Parathyroid adenoma (tissue), 2 donors: ENCODE results near the gene CR1.
"Not testable (repeated sequence)": the region's sequence is repeated elsewhere in the genome, so short reads cannot be mapped to it uniquely, and the experiment has no call there.

Experiments used
- H2AFZ ChIP-seq: fragments of 300-600 bp; sonication (generic); one replicate; pipeline ENCODE4 v1.7.0; 2017; ENCODE audit warnings: antibody characterized with exemption, mild to moderate bottlenecking
- H3K27ac ChIP-seq: fragments of 300-600 bp; sonication (generic); one replicate; pipeline ENCODE4 v1.7.0; 2017
- H3K27me3 ChIP-seq: fragments of 300-600 bp; sonication (generic); one replicate; pipeline ENCODE4 v1.7.0; 2017; ENCODE audit warnings: low read length; ENCODE audit not compliant: control insufficient read depth, insufficient read depth
- H3K36me3 ChIP-seq: fragments of 300-600 bp; sonication (generic); one replicate; pipeline ENCODE4 v1.7.0; 2017; ENCODE audit warnings: low read length; ENCODE audit not compliant: control insufficient read depth, insufficient read depth
- H3K4me1 ChIP-seq: fragments of 300-600 bp; sonication (generic); one replicate; pipeline ENCODE4 v1.7.0; 2017; ENCODE audit warnings: control low read depth
- H3K4me2 ChIP-seq: fragments of 300-600 bp; sonication (generic); one replicate; pipeline ENCODE4 v1.7.0; 2017; ENCODE audit warnings: low read length
- H3K4me3 ChIP-seq: fragments of 300-600 bp; sonication (generic); one replicate; pipeline ENCODE4 v1.7.0; 2017; ENCODE audit warnings: low read depth, low read length
- H3K79me2 ChIP-seq: fragments of 300-600 bp; sonication (generic); one replicate; pipeline ENCODE4 v1.7.0; 2017; ENCODE audit warnings: control low read depth
- H3K9ac ChIP-seq: fragments of 300-600 bp; sonication (generic); one replicate; pipeline ENCODE4 v1.7.0; 2017; ENCODE audit warnings: mild to moderate bottlenecking
- H3K9me3 ChIP-seq: fragments of 300-600 bp; sonication (generic); one replicate; pipeline ENCODE4 v1.7.0; 2017; ENCODE audit warnings: low read length; ENCODE audit not compliant: control insufficient read depth
- TF ChIP-seq, protein P1 (sequence below): fragments of 300-600 bp; sonication (generic); IDR thresholded peaks from one replicate; pipeline ENCODE4 v1.7.0; 2017; ENCODE audit warnings: antibody characterized with exemption, mild to moderate bottlenecking
- donor health status: primary hyperparathyroidism.

CR1 gene

GRCh38 chr1:207635569-207636186 is 139.7 kb downstream of the CR1 start:
- H3K36me3 ChIP-seq, H3K27me3 ChIP-seq, H2AFZ ChIP-seq, H3K4me2 ChIP-seq, H3K9me3 ChIP-seq, H3K4me1 ChIP-seq, H3K9ac ChIP-seq, H3K4me3 ChIP-seq, H3K27ac ChIP-seq, H3K79me2 ChIP-seq: not testable (repeated sequence)

DNA sequence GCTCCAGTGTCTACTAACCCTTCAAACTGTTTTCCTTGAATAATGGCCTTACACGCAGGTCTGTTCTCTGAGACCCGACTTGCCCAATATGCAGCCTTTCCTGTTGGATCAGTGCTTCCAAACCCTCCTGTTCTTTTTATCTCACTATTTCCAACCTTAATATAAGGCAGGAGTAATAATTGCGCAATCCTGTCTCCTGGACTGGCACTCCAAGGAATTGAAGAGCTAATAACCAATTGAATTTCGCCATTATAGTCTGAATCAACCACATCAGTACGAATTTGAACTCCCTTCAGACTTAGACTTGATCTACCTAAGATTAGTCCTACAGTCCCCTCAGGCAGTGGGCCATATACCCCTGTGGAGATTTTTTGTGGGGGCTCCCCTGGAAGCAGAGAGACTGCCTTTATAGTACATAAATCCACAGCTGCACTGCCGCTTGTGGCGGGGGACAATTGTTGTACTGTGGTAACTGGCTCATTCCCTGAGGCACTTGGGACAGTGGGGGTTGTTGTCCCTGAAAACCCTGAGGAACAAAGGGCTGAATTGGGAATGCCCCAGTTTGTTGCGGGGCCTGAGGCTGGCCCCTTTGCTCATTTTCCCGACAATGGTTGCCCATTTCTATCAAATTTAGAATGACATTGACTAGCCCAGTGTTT is 142.7 kb downstream of the CR1 start:
- not testable (repeated sequence) for H3K36me3 ChIP-seq, H2AFZ ChIP-seq, H3K9me3 ChIP-seq, H3K4me1 ChIP-seq, H3K4me3 ChIP-seq, H3K27me3 ChIP-seq, H3K27ac ChIP-seq, H3K4me2 ChIP-seq, H3K79me2 ChIP-seq, H3K9ac ChIP-seq

- not testable (repeated sequence) for H3K27ac ChIP-seq, H3K9me3 ChIP-seq, H3K27me3 ChIP-seq, H3K4me1 ChIP-seq, H3K79me2 ChIP-seq, H3K4me3 ChIP-seq, H3K4me2 ChIP-seq, H3K9ac ChIP-seq, H3K36me3 ChIP-seq, H2AFZ ChIP-seq
Measured at GRCh38 chr1:207639362-207639761, 143.4 kb downstream of the CR1 start.

DNA sequence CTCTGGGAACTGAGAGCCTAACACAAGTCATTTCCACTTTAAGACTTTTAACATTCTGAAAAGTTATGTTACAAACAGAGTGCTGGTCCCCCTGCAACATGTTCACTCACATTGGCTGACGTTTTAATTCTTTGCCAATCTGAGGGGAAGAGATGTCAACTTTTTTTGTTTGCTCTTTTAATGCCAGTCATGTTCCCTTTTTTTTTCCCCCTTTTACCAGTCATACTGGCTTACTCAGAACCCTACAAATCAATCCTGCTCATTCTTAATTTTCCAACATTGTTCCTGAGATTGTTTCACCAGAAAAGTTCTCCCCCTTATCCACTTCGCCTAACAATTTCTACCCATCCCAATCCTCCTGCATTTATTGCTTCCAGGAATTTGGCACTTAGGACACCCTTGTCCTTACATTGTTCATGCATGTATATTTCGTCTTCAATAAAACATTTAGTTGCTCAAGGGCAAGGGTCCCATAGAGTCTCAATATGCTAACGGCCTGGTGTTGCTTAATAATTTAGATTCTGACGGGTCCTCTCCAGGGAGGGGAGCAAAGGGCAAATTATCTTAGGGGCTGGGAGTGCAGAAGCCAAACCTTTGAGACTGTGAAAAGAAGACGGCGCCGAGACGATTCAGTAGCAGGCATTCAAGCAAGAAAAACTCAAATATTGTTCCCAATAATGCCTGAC is 148.4 kb downstream of the CR1 start:
- H2AFZ ChIP-seq = no peak overlapping the region
- H3K9ac ChIP-seq = no peak overlapping the region
- H3K36me3 ChIP-seq = no peaks in the 10 kb centered on the region
- no peak overlapping the region for H3K27ac ChIP-seq
- no peaks in the 10 kb centered on the region for H3K27me3 ChIP-seq
- peak overlapping the region; percentile 82 for H3K4me2 ChIP-seq
- no peaks in the 10 kb centered on the region for H3K4me1 ChIP-seq
- TF ChIP-seq, protein P1, sequence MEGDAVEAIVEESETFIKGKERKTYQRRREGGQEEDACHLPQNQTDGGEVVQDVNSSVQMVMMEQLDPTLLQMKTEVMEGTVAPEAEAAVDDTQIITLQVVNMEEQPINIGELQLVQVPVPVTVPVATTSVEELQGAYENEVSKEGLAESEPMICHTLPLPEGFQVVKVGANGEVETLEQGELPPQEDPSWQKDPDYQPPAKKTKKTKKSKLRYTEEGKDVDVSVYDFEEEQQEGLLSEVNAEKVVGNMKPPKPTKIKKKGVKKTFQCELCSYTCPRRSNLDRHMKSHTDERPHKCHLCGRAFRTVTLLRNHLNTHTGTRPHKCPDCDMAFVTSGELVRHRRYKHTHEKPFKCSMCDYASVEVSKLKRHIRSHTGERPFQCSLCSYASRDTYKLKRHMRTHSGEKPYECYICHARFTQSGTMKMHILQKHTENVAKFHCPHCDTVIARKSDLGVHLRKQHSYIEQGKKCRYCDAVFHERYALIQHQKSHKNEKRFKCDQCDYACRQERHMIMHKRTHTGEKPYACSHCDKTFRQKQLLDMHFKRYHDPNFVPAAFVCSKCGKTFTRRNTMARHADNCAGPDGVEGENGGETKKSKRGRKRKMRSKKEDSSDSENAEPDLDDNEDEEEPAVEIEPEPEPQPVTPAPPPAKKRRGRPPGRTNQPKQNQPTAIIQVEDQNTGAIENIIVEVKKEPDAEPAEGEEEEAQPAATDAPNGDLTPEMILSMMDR = no peak
- no peaks in the 10 kb centered on the region for H3K9me3 ChIP-seq
- no peaks in the 10 kb centered on the region for H3K79me2 ChIP-seq
- peak overlapping the region; percentile 75 for H3K4me3 ChIP-seq

- Histone ChIP-seq H3K4me2 (peak within 1 kb of the TSS; percentile 82), H3K9ac (no peak within 1 kb of the TSS), H3K79me2 (no peaks in the 10 kb centered on the region), H3K4me3 (peak within 1 kb of the TSS; percentile 75), H3K27me3 (no peaks in the 10 kb centered on the region), H3K9me3 (no peaks in the 10 kb centered on the region), H2AFZ (peak within 1 kb of the TSS; percentile 82), H3K27ac (no peak within 1 kb of the TSS), H3K4me1 (no peaks in the 10 kb centered on the region), H3K36me3 (no peaks in the 10 kb centered on the region)
- TF ChIP-seq, protein P1 = no peak
Measured at GRCh38 chr1:207644852-207645634, 149.1 kb downstream of the CR1 start, which contains the start of gene CR1L. Gene CR1L, plus strand, starts transcription at chr1:207645133. Its CDS starts 101 bp downstream, at chr1:207645234.
